HepG2 (cell line): ENCODE results near the gene RAB11FIP5. TPM values are rescaled to one million over a fixed set of nuclear protein-coding genes. Genes with fewer than 3 reads are reported as not detected.

Experiments used
- ATF2 ChIP-seq: sonication (generic); formaldehyde crosslinking; IDR thresholded peaks from 2 replicates; pipeline ENCODE4 v1.4.0; 2020; ENCODE audit warnings: missing genetic modification reagents
- CENPT ChIP-seq: sonication (generic); formaldehyde crosslinking; IDR thresholded peaks from 2 replicates; pipeline ENCODE4 v1.8.0; 2022; ENCODE audit warnings: low read depth, mild to moderate bottlenecking, moderate library complexity, missing genetic modification reagents
- DMAP1 ChIP-seq: IDR thresholded peaks from 2 replicates; pipeline ENCODE4 v1.6.1; 2016
- DRAP1 ChIP-seq: IDR thresholded peaks from 2 replicates; pipeline ENCODE4 v1.6.1; 2016; ENCODE audit warnings: missing genetic modification reagents, missing compliant biosample characterization
- ELF4 ChIP-seq: sonication (generic); formaldehyde crosslinking; IDR thresholded peaks from 2 replicates; pipeline ENCODE4 v1.5.0; 2020; ENCODE audit warnings: missing genetic modification reagents, mild to moderate bottlenecking, moderate library complexity, borderline replicate concordance
- GATAD1 ChIP-seq: IDR thresholded peaks from 2 replicates; pipeline ENCODE4 v1.6.1; 2016; ENCODE audit warnings: missing genetic modification reagents, missing compliant biosample characterization
- MED1 ChIP-seq: sonication (generic); formaldehyde crosslinking; IDR thresholded peaks from 2 replicates; pipeline ENCODE4 v1.4.0; 2020; ENCODE audit warnings: missing genetic modification reagents
- MIXL1 ChIP-seq: IDR thresholded peaks from 2 replicates; pipeline ENCODE4 v1.6.1; 2016
- NPAS2 ChIP-seq: sonication (generic); formaldehyde crosslinking; IDR thresholded peaks from 2 replicates; pipeline ENCODE4 v1.8.0; 2022; ENCODE audit warnings: mild to moderate bottlenecking, missing genetic modification reagents, borderline replicate concordance
- NR2F2 ChIP-seq: IDR thresholded peaks from 2 replicates; pipeline ENCODE4 v1.6.1; 2012; ENCODE audit warnings: low read depth, inconsistent platforms, borderline replicate concordance
- RAD21 ChIP-seq: fragments of 450-650 bp; formaldehyde crosslinking; IDR thresholded peaks from 2 replicates; pipeline ENCODE4 v1.5.0; 2020; ENCODE audit warnings: mild to moderate bottlenecking
- SIX4 ChIP-seq: sonication (generic); formaldehyde crosslinking; IDR thresholded peaks from 2 replicates; pipeline ENCODE4 v1.4.0; 2020; ENCODE audit warnings: missing genetic modification reagents
- SMAD1 ChIP-seq: sonication (generic); formaldehyde crosslinking; IDR thresholded peaks from 2 replicates; pipeline ENCODE4 v1.4.0; 2020; ENCODE audit warnings: missing genetic modification reagents, low read depth, mild to moderate bottlenecking, borderline replicate concordance
- TEF ChIP-seq: sonication (generic); formaldehyde crosslinking; IDR thresholded peaks from 2 replicates; pipeline ENCODE4 v1.5.0; 2020; ENCODE audit warnings: missing genetic modification reagents
- XBP1 ChIP-seq: sonication (generic); formaldehyde crosslinking; IDR thresholded peaks from 2 replicates; pipeline ENCODE4 v1.5.0; 2020; ENCODE audit warnings: missing genetic modification reagents
- ZGPAT ChIP-seq: IDR thresholded peaks from 2 replicates; pipeline ENCODE4 v1.6.1; 2016; ENCODE audit warnings: mild to moderate bottlenecking
- ZNF12 ChIP-seq: sonication (generic); formaldehyde crosslinking; IDR thresholded peaks from 2 replicates; pipeline ENCODE4 v1.5.0; 2020; ENCODE audit warnings: missing genetic modification reagents
- ZNF282 ChIP-seq: fragments of 450-650 bp; IDR thresholded peaks from 2 replicates; pipeline ENCODE4 v1.6.1; 2018; ENCODE audit not compliant: partially characterized antibody
- ZNF609 ChIP-seq: sonication (generic); formaldehyde crosslinking; IDR thresholded peaks from 2 replicates; pipeline ENCODE4 v1.4.0; 2020; ENCODE audit warnings: mild to moderate bottlenecking, missing genetic modification reagents, borderline replicate concordance
- ZNF737 ChIP-seq: sonication (generic); formaldehyde crosslinking; IDR thresholded peaks from 2 replicates; pipeline ENCODE4 v1.5.0; 2020; ENCODE audit warnings: missing genetic modification reagents, mild to moderate bottlenecking, borderline replicate concordance
- ZNF792 ChIP-seq: IDR thresholded peaks from 2 replicates; pipeline ENCODE4 v1.6.1; 2016
- polyA plus RNA-seq, 8 experiments: library from polyadenylated mRNA; depleted of rRNA in 3 of 8; stranded (reverse) in 7 of 8; unstranded in 1 of 8; fragments of >200 nt; fragmentation: Illumina TruSeq in 4 of 8; extraction: Trizol in 4 of 8; gene quantifications; 2 replicates each; pipeline versions ENCODE4 v1.2.1 to v1.2.3, GENCODE V29; 2011 to 2016; ENCODE audit warnings: low read depth in 4 of 8, missing spikeins in 1 of 8, mixed read lengths in 1 of 8; ENCODE audit not compliant: insufficient read depth in 1 of 8
- total RNA-seq, 5 experiments: library from RNA; depleted of rRNA; stranded (reverse); fragments of >200 nt; fragmentation: Illumina TruSeq; extraction: Trizol; gene quantifications; 2 replicates each; pipeline ENCODE4 v1.2.3, GENCODE V29; 2016; ENCODE audit warnings: low read depth in 1 of 5

Gene RAB11FIP5
- total and polyA plus RNA-seq, 2 of the 13 experiments (the other 11 are each of a cell fraction or from before 2014, with no cell fraction given) = 9.4 to 22.9 TPM

GRCh38 chr2:73031725-73032701, 80.7 kb downstream of the RAB11FIP5 start (continued):
- TF ChIP-seq SIX4 (CRISPR knock-in tag) = 0 out of 2 replicates have a peak, but pooled peaks have one; percentile 64
- 0 out of 2 replicates have a peak, but pooled peaks have one; percentile 34 for TF ChIP-seq ZNF792 (CRISPR knock-in tag)
- peak; percentile 88; the same call in 1 of the 2 replicates for TF ChIP-seq ZGPAT (CRISPR knock-in tag)
- peak; percentile 74; the same call in 1 of the 2 replicates for TF ChIP-seq ZNF609 (CRISPR knock-in tag)
- peak; percentile 82 for TF ChIP-seq DMAP1 (CRISPR knock-in tag)
- peak; percentile 96 for TF ChIP-seq MED1 (CRISPR knock-in tag)
- peak; percentile 67; the same call in 1 of the 2 replicates for TF ChIP-seq ZNF12 (CRISPR knock-in tag)
- peak; percentile 91 for TF ChIP-seq MIXL1
- TF ChIP-seq TEF (CRISPR knock-in tag) = no peak
- no peak for TF ChIP-seq NPAS2 (CRISPR knock-in tag)
- peak; percentile 52; the same call in 1 of the 2 replicates for TF ChIP-seq RAD21 (CRISPR knock-in tag)
- TF ChIP-seq NR2F2 = peak; percentile 73; the same call in 1 of the 2 replicates
- TF ChIP-seq CENPT (CRISPR knock-in tag) = no peak
- TF ChIP-seq ATF2 = peak; percentile 87; the same call in 1 of the 2 replicates
- peak; percentile 61 for TF ChIP-seq DRAP1 (CRISPR knock-in tag)
- TF ChIP-seq XBP1 (CRISPR knock-in tag) = no peak
- TF ChIP-seq GATAD1 (CRISPR knock-in tag) = peak; percentile 54; the same call in 1 of the 2 replicates
- 0 out of 2 replicates have a peak, but pooled peaks have one; percentile 38 for TF ChIP-seq ELF4 (CRISPR knock-in tag)
- TF ChIP-seq ZNF282 = no peak
- TF ChIP-seq SMAD1 (CRISPR knock-in tag) = peak; percentile 86; the same call in 1 of the 2 replicates
- no peak for TF ChIP-seq ZNF737
